Peyer's patch (tissue), 4 donors: Measurements from ENCODE around the gene CDC123.

Source experiments
- POLR2A ChIP-seq, 2 donors: fragments of 450-650 bp; IDR thresholded peaks; one replicate each; pipeline ENCODE4 v1.5.1; 2017; ENCODE audit warnings: antibody characterized with exemption in 2 of 2, mild to moderate bottlenecking in 2 of 2, moderate library complexity in 2 of 2
- TF ChIP-seq, protein P1 (sequence below), 6 experiments: fragments of 450-650 bp in 4 of 6; fragments of 200-600 bp in 2 of 6; sonication (generic) in 1 of 6; IDR thresholded peaks; one replicate each; pipeline ENCODE4 v1.5.1; 2017 to 2019; ENCODE audit warnings: antibody characterized with exemption in 6 of 6, mild to moderate bottlenecking in 3 of 6, moderate library complexity in 1 of 6

- TF ChIP-seq, protein P1, sequence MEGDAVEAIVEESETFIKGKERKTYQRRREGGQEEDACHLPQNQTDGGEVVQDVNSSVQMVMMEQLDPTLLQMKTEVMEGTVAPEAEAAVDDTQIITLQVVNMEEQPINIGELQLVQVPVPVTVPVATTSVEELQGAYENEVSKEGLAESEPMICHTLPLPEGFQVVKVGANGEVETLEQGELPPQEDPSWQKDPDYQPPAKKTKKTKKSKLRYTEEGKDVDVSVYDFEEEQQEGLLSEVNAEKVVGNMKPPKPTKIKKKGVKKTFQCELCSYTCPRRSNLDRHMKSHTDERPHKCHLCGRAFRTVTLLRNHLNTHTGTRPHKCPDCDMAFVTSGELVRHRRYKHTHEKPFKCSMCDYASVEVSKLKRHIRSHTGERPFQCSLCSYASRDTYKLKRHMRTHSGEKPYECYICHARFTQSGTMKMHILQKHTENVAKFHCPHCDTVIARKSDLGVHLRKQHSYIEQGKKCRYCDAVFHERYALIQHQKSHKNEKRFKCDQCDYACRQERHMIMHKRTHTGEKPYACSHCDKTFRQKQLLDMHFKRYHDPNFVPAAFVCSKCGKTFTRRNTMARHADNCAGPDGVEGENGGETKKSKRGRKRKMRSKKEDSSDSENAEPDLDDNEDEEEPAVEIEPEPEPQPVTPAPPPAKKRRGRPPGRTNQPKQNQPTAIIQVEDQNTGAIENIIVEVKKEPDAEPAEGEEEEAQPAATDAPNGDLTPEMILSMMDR (IDR thresholded peaks at IDR 0.05), result no peak
- TF ChIP-seq POLR2A (IDR thresholded peaks at IDR 0.05), result no peak
Observed at GRCh38 chr10:12235796-12236195, 39.8 kb downstream of the CDC123 start.
